Renal cortex interstitium (tissue), 11 donors: ENCODE measurements around the gene RAD51B. TPM values are rescaled to one million over a fixed set of nuclear protein-coding genes. Genes with fewer than 3 reads are reported as not detected.

Source experiments
- DNase-seq, 11 donors: peaks; one replicate each; pipeline ENCODE4 v3.0.0-alpha.2; 2013; ENCODE audit warnings: low read depth in 9 of 11, low spot score in 4 of 11; ENCODE audit errors: extremely low read depth in 1 of 11
- polyA plus RNA-seq, 3 donors: library from polyadenylated mRNA; unstranded; fragments of 120-200 nt; gene quantifications; one replicate each; pipeline ENCODE4 v1.2.1, GENCODE V29; 2013; ENCODE audit not compliant: insufficient read length in 3 of 3

Gene RAD51B
- polyA plus RNA-seq, 3 donors, result 12.5 to 13.0 (median 12.5) TPM

DNA sequence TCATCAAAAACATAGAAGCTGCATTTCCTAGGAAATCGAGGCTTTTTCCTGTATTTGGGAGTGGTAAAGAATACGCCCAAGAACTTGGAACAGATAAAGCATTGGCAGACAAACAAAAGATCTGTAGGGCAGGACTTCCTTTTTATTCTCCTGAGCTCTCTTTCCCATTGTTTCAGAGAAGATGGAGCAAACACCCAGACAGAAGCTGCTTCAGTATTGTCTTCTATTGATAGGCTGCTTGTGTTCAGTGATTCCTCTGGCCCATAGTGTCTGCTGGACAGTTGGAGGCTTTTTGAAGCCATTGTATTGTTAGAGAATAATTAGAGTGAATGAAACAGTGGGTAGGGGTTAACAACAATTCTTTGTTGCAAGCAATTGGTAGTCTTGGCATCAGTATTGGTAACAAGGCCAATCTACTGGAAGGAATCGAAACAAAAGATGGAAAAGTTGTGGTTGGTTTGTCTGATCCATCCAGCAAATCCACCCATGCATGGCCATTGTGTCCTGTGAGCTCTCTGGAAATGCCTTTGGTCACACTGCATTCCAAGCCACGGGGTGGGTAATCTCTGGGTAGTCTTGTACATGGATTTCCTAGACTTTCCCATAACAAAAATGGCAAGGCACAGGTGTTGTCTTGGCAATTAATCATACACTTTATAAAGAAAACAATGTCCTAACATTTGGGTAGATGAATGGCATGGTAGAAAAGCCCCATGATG lies 424.8 kb downstream of the RAD51B start:
- DNase-seq, result no peak

DNA sequence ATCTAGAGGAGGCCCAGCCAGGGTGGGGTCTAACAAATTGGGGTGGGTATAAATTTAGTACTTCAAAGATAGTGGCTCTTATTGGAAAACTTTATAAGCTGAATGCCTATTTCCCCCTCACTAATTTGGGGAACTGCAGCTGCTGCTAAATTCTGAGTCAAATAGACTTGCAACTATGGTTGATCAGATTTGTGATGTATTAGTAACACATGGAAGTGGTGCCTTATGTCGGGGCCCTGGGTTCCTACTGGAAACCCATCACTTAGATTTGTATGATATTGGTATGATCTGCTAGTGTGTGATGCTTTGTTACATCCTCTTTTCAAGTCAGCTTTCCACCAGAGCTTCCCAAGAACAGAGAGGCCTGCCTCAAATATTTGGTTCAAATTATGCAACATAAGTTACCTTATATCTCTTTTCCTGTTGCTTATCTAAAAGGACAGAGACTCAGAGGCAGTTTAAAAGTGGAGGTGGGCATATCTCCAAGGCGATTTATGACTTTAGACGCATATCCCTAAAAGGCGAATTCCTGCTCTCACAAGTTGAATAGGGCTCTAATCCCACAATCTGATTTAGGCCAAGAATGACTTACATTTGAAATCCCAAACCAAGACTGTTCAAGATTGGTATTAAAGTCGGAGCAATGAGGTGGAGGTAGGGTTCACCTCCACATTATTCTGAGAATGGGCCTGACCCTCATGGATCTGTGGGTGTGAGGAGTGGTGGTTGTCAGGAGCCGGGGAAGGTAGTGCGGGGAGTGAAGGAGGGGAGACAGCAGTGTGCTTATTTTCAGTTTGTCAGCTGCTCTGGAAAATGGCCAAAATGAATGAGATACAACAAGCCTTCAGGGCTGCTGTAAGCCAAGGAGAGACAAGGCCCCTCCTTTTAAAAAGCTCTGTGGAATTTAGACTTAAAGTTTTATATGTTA lies 425.8 kb downstream of the RAD51B start:
- no peak for DNase-seq

DNA sequence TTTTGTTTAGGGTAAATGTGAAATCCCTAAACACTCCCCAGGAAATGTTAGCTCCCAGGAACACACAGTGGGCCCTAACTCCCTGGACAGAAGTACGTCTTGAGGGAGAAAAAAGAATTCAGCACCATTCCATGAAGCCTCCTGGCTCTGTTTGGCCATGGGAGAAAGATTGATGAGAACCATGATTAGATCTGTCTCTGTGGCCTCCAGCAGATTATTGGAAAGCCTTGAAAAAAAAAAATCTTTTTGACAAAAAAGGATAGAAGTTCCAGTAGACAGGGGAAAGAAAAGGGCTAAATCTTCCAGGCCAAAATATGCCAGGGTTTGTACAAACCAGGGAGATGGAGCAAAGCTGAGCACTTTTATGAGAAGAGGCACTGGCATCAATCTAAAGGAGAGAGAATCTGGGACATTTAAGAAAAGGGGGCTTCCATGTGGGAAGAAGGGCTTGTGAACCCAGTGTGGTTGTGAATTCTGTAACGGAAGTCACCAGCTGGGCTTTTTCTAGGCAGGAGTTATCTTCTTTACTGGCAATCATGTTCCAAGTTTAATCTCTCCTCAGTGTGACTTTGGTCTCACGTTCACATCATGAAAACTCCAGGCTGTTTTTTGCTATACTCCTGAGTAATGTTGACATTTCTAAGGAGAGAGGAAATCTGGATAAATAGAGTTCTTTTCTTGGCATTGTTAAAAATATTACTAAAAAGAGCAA lies 426.7 kb downstream of the RAD51B start:
- no peak for DNase-seq

DNA sequence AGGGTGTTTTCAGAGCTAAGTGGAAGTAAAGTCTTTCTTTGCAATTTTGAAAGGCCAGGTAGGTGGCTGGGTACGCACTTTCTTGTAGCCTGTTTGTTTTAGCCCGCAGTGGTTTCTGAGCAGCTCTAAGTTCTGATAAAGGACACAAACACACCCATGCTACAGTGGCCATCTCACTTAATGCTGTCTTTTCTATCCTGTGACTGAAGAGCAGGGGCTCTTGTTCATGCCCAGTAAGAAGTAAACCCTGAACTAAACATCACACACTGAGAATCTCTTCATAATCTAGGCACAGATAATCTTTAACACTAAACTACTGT lies 427.2 kb downstream of the RAD51B start:
- no peak for DNase-seq

DNA sequence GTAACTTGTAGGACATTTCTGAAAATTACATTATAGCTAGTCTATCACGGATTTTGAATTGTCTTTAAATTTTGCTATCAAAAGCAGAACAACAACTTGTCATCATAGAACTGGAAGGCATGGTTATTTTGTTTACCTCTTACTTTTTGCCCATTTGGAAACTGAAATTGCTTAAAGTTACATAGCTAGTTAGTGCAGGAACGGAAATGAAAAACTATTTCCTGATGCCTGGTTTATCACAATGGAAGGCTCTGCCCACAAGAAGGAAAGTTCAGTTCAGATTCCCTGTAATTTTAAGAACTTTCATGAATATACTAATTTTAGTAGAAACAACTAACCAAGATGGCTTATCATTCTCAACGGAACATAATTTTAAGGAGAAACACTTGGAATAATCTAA lies 427.7 kb downstream of the RAD51B start:
- no peak for DNase-seq

DNA sequence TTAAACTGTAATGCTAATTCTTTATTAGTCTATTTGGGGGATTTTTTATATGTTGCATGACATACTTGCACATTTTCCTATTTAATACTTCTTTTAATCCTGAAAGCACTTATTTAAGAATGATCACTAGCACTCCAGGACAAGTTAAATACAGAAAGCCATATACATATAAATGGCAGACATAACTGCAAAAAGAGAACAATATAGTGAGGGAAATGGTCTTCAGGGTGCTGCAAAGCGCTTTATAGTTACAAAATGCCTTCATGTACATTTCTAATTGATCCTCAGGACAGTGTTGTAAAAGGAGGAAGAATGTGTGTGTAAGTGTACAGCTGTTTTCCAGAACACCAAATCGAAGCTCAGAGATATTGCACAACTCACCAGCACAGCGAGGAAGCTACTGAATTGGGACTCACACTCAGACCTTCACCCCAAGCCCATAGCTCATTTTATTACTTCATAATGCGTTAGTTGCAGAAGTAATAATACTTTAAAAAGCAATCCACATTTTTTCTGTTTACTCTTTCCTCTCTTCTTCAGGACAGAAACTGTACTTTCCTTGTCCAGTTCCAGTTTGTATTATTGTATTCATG lies 428.2 kb downstream of the RAD51B start:
- DNase-seq, result no peak

DNA sequence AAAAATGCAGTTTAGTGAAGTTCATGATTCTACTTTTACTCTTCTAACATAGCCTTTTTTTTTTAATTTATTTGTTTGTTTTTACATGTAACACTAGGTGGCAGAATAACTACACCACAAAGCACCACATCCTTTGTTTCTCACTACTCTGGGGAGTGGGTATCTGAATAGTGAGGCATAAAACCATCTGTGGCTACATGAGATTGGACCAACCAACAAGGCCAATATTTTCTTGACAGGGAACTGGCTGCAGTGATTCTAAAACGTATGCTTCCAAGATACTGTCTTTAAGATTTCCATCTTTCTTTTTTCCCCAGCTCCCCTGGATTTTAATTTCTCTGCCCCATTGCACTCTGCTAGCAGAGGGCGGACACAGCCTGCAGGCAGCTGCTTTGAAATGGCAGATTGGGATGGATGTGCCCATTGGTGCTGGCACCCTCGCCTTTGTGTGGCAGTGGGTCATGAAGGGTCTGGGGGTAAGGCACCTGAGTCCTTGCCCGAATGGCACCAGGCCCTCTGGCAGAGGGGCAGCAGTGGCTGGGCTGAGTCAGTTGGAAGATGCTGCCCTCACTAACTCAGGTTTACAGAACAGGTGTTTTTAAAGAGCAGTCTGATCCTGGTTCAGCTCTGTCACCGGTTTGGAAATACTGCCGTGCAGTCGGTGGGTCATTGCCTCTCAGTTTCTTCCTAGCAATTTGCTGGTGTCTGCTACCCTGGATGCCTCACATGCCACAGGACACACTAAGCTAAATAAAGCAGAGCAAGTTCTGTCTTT lies 429.1 kb downstream of the RAD51B start:
- DNase-seq, result peak in 7 of 11 donors; percentile 63 to 84 (median 78)

DNA sequence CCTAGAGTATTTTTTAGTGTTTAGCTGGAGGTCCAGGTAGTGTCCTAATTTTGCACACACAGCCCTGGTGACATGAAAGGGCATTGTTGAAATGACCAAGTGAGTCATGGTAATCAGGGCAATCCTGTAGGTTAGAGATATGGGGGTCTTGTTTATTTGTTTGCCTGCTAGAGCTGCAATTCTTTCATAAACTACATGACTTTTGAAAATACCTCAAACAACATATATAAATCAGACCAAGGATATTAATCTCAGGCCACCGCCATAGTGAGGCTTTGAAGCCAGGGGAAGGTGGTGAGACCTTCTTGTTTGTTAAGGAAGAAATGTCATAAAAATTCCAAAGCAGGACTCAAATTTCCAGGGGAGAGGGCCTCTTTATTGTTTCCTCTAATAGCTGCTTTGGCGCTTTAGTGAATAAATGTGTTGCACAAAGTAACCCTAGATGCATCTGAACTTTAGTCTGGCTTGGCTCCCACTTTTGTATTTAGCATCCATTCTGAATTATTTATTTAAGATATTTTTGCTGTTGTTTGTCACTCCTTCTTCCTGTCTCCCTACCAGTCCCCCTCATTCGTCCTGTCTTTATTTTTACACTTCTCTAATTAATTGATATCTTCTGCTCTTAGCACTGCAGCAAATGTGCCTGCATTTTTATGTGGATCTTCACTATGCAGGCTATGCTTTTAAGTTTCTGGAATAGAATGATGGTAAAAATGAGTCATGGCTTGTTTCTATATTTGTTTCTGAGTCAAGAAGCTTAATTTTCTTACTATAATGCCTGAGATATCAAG lies 430.3 kb downstream of the RAD51B start:
- DNase-seq, result peak in 1 of 11 donors; percentile 63

DNA sequence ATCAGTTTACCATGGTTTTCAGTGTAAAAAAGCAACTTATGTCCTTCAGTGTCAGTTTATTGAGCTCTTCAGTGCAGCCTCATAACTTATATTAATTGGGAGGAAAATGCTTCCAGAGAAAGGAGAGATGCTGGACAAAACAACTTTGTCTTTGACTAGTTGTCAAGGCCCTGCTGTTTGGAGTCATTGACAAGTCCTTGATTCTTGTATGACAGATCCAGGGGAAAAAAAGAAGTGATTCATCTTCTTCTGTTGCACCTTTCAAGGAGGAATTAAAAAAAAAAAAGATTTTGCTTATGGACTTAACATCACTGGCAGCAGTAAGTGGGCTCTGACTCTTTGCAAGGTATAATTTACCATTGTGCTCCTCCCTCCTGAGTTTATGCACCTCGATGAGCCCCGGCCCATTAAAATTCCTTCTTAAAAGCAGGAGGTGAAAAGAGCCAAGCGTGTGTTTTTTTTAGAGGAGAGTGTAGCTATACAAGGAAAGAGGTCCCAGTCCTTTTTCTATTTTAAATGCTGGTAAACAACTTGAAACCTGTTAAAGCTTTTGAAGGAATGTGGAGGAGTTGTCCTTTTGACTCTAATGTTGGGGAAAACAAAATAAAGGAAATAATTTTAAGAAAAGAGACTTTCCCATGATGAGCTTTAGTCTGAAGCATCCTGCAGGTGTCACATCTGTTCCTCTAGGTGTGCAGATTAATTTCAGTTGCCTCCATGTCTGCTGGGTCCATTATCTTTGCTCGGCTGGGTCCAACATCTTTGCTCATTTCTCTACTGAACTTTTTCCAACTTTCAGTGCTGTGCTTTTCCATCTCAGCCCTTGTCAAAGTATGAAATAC lies 431.6 kb downstream of the RAD51B start:
- DNase-seq, result no peak

DNA sequence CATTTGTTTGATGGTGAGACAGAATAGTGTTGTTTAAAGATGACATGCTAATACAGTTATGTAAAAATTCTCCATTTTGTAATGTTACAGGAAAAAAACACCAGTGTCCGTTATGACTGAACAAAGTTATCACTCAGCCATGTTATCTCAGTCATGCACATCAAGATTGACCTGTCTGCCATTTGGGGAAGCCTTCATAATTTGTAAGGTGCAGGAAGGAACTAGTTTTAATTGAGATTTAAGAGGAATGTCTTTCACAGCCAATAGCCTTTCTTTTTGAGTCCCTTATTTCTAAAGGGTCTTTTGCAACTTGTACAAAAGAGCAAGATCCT lies 432.2 kb downstream of the RAD51B start:
- no peak for DNase-seq

DNA sequence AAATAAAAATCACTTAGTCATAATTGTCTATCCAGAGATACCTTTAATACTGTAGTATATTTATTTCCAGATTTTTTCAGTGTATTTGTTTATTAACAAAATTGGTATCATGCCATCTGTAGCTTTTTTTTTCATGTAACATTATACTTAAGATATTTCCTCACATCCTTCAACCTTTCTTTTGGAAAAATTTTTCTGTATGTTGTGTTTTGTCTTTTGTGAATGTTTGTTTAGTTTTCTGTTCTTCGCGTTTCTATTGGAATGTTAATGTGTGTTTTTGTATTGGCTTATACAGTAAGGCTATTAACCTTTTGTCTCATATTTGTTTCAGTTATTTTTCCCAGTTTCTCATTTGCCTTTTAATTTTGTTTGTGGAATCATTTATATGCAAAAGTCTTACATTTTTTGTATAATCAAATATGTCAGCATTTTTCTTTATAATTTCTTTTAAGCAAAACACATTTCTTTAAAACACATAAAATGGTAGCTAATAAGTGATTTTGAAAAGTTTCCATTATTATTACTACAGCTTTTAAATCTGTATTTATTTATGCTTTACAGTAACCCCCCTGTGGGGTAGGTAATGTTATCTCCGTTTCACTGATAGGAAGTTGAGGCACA lies 433.7 kb downstream of the RAD51B start:
- no peak for DNase-seq

DNA sequence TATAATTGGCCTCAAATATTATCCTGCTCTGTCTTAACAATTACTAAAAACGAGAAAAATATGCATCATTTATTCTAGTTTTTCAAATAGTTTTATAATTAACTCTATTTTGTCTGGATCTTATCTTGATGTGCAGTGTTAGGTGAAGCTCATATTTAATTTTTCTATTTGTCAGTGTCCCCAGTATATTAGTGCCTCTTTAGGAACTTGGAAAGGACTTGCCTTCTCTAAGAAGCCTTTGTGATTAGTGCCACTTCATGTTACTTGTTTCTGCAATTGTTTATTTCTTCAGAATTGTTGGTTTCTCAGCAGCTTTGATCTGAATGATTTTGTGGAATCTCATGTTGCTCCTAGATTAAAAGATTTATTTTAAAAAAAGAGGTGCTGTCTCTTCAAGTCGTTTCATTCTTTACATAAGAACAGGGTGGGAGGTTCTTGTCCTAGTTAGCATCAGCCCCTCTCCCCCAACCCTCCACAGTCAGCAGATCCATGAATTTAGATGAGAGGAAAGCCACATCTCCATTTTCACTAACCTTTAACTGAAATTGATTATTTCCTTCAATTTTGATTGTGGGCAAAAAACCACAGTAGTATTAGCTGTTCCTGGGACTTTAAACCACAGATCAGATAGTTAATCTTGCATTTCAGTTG lies 434.4 kb downstream of the RAD51B start:
- DNase-seq, result no peak

DNA sequence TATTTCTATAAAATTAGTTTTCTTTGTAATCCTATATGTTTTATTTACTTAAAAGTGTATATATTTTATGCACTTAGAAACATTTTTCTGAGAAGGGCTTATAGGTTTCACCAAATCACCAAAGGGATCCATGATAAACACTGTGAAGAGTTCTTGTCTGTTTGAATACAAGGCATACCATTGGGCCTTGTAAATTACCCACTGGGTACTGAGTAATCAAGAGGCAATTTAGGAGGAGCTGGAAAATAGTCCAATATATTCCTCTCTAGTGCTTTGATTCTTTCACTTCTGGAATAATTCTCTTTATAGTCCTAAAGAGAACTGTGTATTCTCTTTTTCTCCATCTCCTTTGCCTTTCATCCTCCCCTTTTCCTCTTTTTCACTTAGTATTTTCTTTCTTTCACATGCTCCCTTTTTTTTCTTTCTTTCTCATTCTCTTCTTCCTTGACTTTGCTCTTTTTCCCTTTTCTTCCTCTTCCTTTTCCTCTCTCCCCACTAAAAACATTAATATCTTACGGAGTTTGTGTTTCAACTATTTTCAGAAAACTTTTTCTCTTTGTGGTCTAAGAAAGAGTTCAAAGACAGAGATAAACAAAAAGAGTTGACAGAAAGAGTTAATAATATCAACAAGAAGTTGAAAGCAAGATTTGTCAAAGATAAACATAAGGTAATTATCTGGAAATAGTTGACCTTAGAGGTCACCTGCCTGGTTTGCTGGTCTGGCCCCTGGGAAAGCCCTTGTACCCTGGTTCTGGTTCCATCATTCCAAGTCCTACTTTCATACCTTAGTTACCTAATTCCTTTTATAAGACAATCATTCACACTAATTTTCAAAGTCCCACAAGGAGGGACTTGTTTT lies 435.3 kb downstream of the RAD51B start:
- no peak for DNase-seq

DNA sequence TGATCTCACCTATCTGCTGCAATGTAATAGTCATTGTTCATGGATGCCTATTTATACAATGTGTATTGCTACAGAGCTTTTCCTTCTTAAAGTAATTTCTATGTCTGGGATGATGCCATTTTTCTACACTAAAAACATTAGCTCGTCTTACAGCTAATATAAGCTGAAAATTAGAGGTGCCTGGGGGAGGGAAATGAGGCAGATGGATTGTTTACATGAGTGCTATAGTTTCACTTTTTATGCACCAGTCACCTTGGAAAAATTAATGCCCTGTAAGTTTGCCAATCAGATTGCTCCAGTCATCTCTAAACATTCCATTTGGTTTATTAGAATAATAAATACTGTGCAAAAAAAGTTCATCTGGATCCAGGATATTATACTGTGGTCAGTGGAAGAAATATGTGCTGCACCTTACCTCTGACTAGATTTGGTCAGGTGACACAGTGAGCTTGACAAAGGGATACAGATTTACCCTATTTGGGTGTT lies 436.2 kb downstream of the RAD51B start:
- no peak for DNase-seq

DNA sequence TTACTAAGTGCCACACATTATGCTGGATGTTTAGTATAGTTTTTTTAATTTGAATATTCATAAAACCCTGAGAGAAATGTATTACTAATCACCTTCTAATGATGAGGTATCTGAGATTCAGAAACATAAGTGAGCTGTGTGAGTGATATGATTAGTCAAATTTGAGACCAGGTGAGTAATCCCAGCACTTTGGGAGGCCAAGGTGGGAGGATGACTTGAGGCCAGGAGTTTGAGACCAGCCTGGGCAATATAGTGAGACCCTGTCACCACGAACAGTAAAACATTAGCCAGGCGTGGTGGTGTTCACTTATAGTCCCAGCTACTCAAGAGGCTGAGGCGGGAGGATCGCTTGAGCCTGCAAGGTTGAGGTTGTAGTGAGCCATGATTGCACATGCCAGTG lies 438.4 kb downstream of the RAD51B start:
- DNase-seq, result no peak
